HG02588 (cell line): ENCODE data around the gene CERS1.

Source experiments
- ATAC-seq: cut with Tn5 transposase; IDR thresholded peaks from one replicate; pipeline ENCODE4 v1.9.1; 2021; ENCODE audit warnings: mild to moderate bottlenecking, moderate library complexity; ENCODE audit not compliant: unreplicated experiment

The CERS1 gene

DNA sequence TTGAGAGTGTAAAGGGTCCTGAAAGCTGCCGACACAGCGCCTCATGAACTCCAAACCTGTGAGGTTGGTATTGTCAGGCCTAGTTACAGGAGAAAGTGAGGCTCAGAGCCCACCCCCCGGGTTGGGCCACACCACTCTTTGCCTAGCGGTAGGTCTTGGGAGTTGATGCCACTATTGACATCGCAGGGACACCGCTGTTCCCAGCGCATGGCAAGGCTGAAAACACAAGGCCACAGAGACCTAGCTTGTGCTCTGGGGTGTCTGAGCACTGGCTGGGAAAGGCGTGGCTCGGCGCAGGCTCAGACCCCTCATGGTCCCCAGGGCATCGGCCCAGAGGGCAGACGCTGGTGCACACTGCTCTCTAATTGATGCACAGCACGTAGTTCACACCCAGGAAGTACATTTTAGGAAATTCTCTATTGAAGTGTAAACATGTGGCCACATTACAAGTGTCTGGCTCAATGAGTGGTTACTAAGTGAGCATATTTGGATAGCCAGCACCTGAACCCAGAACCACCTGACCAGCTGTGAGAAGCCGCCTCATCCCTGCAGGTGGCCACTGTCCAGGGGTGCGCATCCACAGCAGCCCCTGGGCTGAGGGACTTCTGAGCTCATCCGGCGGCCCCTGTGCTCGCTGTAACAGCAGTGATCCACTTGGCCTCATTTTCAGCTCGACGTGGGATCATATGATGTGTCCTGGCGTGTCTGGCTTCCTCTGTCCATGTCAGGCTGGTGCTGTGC, 36.9 kb downstream of the CERS1 start:
- no peak for ATAC-seq

DNA sequence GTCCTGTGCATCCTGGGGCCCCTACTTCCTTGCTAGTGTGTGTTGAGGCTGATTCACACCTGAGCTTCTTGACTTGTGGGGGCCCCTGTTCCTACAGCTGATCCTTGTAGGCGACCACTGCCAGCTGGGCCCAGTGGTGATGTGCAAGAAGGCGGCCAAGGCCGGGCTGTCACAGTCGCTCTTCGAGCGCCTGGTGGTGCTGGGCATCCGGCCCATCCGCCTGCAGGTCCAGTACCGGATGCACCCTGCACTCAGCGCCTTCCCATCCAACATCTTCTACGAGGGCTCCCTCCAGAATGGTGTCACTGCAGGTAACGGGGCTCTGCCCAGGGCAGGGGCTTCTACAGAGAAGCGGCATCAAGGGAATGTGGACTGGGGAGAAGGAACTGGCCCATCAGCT, 38.7 kb downstream of the CERS1 start:
- ATAC-seq = no peak

DNA sequence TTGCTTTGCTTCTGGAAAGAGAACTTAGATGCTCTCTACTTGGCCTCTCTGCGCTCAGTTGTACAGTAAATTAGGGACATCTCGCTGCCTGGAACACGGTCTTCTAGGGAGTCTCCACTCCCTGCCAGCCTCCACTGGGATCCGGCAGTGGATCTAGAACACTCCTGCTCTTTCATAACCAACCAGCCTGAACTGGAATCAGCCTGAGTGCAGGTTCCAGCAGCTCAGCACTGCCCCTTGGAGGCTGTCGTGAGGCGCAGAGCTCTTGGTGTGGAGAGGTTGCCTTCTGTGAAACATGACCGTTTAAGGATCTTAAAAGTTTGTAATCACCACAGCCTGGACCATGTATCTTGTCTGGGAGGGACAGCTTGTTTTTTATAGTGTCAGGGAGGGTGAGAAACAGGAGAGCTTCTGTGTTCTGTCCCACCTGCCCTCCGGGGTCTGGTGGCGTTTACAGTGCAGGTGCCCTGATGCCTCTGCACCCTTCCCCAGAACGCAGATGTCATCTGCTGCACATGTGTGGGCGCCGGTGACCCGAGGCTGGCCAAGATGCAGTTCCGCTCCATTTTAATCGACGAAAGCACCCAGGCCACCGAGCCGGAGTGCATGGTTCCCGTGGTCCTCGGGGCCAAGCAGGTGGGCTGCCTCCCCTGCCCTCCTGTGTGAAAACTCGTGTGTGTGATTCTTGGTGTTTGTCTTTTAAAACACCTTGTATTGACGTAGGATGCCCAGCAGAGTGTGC, 39.4 kb downstream of the CERS1 start:
- ATAC-seq = no peak

DNA sequence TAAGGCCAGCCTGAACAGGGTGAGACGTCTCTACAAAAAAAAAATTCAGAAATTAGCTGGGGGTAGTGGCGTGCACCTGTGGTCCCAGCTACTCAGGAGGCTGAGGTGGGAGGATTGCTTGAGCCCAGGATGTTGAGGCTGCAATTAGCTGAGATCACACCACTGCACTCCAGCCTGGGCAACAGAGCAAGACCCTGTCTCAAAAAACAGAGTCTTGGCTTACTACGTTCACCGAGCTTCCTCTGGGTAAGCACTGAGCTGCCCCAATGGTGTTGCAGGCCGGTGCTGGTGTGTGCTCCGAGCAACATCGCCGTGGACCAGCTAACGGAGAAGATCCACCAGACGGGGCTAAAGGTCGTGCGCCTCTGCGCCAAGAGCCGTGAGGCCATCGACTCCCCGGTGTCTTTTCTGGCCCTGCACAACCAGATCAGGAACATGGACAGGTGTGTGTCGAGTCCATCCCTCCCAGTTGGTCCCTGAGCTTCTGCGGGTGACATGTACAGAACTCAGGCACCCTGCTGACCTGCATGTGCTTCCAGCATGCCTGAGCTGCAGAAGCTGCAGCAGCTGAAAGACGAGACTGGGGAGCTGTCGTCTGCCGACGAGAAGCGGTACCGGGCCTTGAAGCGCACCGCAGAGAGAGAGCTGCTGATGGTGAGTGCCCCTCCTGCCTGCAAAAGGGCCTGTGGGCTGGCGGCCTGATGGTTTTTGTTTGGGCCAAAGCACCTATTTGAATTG, 40.1 kb downstream of the CERS1 start:
- no peak for ATAC-seq

DNA sequence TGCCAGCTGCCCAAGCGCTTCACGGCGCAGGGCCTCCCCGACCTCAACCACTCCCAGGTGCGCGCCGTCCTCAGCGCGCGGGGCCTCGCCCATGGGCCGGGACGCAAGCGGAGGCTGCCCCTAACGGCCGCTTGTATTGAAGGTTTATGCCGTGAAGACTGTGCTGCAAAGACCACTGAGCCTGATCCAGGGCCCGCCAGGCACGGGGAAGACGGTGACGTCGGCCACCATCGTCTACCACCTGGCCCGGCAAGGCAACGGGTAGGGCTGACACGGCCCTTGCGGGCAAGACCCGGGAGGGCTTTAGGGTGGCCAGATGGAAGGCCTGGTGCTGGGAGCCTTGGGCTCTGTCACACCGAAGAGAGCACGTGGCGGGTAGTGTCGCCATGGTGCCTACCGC, 41.0 kb downstream of the CERS1 start:
- no peak for ATAC-seq

DNA sequence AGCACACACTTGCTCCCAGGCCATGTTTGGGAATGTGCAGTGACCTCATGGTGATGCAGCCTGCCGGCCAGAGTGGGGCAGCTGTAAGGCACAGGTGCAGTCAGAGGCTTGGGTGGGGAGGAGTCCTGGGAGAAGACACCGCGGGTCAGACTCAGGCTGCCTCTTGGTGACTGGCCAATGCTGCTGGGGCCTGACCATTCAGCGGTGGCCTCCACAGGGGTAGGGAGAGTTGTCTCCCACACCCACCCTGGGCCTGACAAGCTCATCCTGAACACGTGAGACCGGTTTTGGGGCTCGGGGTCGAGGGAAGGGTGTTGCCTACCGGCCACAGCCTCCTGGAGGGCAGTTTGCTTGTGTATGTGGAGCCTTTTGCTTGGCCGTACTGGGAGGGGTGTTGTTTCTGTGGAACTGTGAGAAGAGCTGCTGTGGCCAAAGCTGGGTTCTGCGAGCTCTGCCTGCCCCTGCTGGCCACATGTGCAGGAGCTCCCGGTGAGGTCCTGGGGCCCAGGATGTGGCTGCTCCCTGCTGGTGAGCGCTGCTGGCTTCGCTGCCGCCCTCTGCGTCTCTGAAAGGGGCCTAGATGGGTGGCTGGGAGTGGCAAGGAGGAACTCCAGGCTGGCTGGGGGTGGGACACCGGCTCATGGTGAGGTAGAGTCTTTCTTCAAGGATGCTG, 42.1 kb downstream of the CERS1 start:
- ATAC-seq = no peak

DNA sequence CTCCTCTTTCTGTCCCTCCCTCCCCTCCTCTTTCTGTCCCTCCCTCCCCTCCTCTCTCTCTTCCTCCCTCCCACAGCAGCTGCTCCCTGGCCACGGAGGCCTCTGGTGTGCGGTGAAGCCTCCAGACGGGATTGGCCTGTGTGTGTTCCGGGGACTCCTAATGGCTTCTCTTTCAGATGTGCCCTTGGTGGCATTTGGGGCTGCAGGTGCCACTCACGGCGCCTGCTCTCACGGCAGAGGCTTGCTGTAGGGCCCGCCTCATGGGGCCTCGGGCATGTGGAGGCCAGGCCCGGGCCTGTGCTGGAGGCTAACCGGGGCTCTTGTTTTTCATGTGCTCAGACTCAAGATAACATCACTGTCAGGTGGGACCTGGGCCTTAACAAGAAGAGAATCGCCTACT, 43.3 kb downstream of the CERS1 start:
- no peak for ATAC-seq

DNA sequence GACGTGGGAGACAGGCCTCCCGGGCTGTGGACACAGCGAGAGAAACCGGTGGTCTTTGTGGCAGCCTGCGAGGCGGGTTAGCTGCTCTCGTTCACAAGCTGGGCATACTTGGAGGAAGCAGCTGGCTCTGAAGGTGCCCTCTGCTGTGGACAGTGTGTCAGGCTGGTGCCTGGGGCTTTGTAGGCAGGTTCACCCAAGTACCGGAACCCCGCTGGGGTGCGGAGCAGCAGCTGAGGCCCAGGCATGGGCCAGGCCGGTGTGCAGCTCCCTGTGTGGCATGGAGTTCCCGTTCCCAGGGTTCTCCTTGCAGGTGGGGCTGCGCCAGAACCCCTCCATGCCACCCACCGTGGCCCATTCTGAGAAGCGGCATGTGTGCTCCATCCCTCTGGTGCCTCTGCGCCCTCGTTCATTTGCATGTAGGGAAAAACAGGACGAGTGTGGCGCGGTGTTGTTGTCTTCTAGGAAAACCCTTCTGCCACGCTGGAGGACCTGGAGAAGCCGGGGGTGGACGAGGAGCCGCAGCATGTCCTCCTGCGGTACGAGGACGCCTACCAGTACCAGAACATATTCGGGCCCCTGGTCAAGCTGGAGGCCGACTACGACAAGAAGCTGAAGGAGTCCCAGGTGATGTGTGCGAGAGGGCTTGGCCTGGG, 44.2 kb downstream of the CERS1 start:
- no peak for ATAC-seq

DNA sequence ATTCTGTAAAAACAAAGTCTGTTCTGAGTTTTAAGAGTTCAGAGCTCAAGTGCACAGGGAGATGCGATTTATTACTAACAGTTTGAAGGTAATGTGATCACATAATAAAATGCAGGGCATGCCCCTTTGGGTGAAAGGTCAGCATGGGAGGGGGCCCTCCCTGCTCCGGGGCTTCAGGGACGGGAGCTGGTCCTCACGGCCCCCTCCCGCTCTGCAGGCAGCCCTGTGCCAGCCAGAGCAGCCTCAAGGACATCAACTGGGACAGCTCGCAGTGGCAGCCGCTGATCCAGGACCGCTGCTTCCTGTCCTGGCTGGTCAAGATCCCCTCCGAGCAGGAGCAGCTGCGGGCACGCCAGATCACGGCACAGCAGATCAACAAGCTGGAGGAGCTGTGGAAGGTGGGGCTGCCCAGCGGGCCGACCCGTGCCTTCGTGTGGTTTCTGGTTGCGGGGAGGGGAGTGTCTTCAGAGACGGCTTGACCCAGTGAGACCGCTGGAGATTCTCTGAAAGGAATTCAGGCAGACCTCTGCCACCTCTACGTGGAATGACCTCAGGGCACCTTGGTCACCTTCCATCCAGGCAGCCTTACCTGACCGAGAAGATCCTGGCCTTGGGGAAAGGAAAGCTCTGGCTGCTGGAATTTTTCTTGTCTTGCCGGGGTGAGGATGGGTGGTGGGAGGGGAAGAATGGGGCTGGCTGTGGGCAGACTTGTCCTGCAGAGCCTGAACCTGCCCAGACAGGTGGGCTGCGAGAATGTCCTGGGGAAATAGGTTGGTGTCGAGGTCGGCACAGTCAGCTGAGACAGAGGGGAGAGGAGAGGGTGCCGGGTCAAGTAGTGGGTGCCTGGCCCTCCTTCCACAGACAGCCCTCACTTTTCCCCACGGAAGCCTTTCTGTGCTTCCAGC, 45.2 kb downstream of the CERS1 start:
- ATAC-seq = no peak

DNA sequence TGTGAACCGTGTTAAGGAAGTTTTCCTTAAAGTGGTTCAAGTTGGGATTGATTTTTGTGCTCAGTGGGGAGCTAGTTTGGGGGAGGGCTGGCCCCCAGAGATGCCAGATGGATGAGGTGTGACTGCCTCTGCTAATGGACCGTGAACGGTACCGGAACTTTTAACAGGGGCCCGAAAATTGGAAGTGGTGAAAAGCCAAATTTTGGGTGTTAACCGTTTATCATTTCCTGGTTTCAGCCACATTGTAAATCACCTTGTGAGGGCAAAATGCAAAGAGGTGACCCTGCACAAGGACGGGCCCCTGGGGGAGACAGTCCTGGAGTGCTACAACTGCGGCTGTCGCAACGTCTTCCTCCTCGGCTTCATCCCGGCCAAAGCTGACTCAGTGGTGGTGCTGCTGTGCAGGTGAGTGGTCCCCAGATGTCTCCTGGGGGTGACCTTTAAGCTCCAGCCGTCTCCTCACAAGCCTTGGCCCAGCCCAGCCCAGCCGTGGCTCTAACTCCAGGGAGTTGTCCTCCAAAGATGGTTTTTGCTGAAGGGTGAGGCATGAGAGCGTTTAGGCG, 46.0 kb downstream of the CERS1 start:
- no peak for ATAC-seq

DNA sequence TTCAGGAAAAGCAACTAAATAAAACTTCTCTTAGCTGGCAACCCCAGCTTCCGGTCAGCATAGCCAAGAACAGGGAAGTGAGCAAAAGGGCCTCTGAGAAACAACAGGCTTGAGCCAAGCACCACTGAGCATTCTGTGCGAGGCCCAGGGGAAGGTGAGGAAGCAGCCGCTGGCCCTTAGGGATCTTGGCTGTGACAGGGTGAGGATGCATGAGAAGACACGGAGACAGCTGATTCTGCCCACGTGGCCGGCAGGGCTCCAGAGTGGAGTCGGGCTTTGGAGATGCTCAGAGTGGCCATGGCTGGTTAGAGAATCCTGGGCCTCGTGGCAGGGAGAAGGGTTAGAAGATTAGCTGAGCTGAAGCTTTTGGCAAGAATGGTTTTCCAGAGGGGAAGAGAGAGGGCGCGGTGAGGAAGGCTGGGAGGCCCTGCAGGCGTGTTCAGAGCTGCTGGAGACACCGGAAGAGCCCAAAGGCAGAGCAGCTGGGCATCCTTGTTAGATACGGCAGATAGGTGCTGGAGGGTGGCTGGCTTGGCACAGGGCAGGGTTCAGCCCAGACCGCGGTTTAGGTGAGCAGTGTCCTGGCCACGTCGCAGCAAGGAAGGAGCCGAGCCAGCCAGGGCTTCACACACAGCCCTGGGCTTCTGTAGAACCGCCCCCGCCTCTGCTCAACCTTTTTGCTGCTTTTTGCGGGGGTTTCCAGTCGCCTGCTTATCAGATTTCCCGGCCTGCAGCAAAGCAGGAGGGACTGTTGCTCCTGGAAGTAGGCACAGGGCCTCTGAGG, 46.9 kb downstream of the CERS1 start:
- no peak for ATAC-seq

DNA sequence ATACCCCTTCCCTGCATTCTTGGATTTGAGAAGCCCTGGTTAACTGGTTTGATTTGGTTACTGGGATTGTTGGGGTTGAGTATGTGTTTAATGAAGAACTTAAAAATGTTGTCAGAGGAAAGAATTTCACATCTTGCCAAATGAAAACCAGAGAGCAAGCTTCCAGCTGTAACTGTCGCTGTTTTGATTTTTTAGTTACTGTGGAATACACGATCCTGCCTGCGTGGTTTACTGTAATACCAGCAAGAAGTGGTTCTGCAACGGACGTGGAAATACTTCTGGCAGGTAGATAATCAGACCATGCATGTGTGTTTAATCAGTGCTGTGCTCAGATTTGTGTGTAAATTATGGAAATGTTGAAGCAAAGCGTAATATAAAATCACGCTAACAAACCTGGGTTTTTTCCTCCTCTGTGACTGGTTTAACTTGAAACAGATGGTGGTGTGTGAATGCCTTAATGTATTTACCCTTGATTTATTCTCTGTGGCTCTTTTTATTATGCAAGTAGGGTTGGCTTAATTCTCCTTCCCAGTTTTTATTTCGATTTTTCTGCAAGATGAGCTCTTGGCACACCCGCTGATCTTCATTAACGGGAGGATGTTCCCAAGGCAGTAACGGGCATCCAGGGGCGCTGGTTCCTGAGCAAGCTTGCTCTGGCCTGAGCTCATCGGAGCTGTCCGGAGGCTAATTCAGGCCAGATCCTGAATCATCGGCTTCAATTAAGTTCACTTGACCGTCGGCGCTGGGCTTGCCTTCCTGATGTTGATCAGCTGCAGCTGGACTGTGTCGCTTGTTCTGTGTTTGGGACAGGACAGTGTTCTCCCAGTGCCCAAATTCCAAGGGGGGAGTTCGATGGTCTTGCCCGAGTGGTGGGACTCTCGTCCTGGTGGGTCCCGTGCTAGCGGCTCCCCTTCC, 48.2 kb downstream of the CERS1 start:
- no peak for ATAC-seq

DNA sequence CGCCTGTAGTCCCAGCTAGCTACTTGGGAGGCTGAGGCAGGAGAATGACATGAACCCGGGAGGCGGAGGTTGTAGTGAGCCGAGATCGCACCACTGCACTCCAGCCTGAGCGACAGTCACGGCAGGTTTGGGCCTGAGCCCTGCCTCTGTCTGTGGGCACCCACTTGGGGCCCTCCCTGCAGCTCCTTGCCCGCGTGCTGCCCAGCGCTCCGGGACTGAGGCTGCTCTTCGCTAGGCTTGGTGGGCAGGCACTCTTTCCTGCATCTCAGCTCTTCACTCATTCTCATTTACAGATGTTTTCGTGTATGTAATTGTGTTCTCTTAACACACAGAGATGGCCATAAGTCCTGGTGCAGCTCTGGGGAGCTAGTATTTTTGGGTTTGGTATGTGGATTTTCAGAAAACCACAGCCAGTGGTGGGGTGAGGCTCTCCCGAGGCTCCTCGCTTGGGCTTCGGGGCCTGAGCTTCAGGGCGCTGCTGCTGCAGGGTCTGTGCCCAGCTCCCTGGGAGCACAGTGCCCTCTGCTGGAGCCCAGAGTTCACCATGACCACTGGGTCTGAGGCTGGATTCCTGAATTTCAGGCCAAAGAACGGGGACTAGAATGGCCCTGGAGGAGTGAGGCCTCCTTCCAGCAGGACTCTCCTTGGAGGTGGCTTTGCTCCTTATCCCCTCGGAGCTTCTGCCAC, 49.0 kb downstream of the CERS1 start:
- no peak for ATAC-seq

DNA sequence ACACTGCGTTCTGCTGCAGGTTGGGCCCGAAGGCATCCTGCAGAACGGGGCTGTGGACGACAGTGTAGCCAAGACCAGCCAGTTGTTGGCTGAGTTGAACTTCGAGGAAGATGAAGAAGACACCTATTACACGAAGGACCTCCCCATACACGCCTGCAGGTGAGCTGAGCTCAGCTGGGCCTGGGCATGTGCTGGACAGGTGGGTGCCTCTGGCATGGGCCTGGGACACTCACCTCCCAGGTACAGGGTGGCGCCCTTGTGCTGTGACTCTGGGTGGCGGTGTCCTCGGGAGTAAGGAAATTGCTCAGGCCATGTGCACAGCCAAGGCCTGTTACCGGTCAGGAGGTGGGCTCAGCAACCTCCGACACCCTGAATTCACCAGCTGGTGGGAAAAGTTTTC, 50.0 kb downstream of the CERS1 start:
- ATAC-seq = no peak

DNA sequence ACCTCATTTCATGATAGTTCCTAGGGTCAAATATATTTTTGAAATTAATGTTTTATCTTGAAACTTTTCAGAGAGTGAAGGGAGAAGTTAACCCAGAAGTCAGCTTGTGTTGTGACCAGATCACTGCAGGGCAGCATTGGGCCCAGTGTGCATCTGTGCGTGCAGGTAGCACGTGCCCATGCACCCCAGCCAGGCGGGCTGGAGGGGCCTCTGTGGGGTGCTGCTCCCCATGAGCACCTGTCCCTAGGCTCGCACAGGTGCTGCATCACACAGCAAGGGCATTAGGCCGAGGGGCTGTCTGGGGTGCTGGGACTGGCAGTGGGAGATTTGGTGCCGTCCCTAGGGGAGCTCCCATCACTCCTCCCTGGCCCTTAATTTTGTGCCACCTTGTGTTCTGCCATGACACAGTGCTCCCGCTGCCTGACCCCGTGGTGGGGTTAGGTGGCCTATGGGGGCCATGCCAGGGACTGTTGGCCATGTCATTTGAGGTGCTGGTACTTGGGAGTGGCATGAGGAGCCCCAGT, 51.1 kb downstream of the CERS1 start:
- ATAC-seq = no peak

DNA sequence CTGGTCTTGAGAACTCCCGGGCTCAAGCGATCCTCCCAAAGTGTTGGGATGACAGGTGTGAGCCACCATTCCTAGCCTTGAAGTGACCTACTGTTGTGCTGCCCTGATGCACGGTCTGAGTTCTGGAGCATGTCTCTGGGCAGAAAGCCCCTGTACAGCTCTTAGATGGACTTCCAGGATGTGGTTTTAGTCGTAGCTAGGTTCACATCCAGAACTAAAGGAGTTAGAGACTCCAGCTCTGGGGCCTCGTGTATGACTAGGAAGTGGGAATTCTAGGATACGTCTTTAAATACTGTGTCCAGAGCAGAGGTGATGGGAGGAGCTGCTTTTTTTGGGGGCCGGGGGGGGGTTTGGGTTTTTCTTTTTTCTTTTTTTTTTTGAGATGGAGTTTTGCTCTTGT, 52.0 kb downstream of the CERS1 start:
- ATAC-seq = no peak

DNA sequence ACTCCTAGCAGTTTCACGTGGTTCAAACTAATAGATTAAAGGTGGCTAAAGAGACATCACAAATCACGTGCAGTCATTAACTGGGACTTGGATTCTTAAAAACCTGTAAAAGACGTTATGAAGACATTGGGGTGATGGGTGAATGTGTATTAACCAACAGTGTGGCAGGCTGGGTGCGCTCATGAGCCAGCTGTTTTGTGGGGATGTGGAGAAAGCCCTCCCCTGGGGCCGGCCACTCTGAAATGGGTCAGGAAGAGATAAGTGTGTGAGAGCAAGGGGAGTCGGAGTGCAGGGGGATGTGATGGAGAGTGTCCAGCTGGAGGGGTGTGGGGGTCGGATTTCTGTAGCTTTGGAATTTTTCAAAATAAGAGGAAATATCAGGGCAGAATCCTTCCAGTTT, 53.8 kb downstream of the CERS1 start:
- ATAC-seq = no peak
